ENCODE measurements around the gene OOSP4A. TPM values are rescaled to one million over a fixed set of nuclear protein-coding genes. Genes with fewer than 3 reads are reported as not detected.
"Not testable (repeated sequence)": the region's sequence is repeated elsewhere in the genome, so short reads cannot be mapped to it uniquely, and the experiment has no call there.

Gene OOSP4A
- total RNA-seq, 1 donor: not detected

DNA sequence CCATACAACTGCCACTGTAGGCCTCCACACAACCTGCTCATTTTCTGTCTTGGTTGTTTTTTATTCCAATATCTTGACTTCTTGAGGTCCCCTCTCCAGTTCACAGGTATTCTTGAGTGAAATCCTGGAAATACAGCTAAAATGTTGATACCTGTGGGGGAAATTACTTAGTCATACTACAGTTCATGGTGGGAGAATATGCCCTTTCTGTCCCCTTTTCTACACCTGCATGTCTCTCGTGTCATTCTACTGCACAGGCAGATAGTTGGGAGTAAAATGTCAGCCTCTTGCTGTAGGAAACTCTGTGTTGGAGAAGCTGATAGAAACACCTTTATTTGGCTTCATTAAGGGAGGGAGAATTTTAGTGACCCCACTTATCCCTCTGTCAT lies 4.6 kb downstream of the OOSP4A start:
- TF ChIP-seq, protein P1, sequence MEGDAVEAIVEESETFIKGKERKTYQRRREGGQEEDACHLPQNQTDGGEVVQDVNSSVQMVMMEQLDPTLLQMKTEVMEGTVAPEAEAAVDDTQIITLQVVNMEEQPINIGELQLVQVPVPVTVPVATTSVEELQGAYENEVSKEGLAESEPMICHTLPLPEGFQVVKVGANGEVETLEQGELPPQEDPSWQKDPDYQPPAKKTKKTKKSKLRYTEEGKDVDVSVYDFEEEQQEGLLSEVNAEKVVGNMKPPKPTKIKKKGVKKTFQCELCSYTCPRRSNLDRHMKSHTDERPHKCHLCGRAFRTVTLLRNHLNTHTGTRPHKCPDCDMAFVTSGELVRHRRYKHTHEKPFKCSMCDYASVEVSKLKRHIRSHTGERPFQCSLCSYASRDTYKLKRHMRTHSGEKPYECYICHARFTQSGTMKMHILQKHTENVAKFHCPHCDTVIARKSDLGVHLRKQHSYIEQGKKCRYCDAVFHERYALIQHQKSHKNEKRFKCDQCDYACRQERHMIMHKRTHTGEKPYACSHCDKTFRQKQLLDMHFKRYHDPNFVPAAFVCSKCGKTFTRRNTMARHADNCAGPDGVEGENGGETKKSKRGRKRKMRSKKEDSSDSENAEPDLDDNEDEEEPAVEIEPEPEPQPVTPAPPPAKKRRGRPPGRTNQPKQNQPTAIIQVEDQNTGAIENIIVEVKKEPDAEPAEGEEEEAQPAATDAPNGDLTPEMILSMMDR (IDR thresholded peaks at IDR 0.05; ENCODE audit: insufficient read depth, low read depth, low read length): no peak
- H3K4me3 ChIP-seq (ENCODE audit: low read depth, low read length): no peak overlapping the region
- DNase-seq (ENCODE audit: low read depth): no peak

DNA sequence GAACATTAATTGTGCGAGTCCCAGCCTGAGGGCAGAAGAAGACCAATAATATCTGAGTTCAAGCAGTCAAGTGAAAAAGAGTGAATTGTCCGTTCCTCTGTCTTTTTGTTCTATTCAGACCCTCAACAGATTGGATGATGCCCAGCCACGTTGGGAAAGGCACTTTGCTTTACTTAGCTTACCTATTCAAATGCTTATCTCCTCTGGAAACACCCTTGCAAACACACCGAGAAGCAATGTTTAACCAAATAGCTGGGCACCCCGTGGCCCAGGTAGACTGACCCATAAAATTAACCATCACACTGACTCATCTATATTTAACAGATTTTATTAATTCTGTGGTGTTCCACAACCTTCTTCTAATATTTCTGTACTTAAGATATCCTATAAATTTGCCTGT lies 9.3 kb downstream of the OOSP4A start:
- DNase-seq (ENCODE audit: low read depth): no peak
- H3K4me3 ChIP-seq (ENCODE audit: low read depth, low read length): no peak overlapping the region
- TF ChIP-seq, protein P1 (IDR thresholded peaks at IDR 0.05; ENCODE audit: insufficient read depth, low read depth, low read length): no peak

DNA sequence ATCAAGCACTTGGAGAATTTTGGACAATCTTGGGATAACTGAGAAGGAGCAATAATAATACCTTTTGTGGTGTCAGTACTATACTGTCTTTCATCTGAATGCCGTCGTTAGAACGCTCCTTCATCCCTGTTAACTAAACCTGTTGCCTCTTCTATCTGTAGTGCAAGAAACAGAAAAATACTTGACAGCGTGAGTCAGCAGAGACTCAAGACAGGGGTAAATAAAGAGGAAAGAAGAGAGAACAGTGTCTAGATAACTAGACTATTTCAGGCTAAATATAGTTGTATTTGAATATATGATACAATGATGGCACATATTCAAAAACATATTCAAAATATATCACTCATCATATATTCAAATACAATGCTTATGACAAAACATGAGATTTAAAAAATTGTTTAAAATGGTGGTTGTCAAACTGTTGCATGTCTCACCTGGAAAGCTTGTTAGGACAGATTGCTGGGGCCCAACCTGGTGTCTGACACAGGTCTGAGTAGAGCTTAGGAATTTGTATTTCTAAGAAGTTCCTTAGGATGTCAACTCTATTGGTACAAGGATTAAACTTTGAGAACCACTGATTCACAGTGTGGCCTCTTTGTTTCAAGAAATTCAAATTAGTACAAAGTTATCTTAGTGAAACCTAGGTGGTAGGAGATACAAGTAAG lies 17.4 kb downstream of the OOSP4A start:
- no peak overlapping the region for H3K4me3 ChIP-seq (ENCODE audit: low read depth, low read length)
- no peak for DNase-seq (ENCODE audit: low read depth)
- TF ChIP-seq, protein P1 (IDR thresholded peaks at IDR 0.05; ENCODE audit: insufficient read depth, low read depth, low read length): no peak

DNA sequence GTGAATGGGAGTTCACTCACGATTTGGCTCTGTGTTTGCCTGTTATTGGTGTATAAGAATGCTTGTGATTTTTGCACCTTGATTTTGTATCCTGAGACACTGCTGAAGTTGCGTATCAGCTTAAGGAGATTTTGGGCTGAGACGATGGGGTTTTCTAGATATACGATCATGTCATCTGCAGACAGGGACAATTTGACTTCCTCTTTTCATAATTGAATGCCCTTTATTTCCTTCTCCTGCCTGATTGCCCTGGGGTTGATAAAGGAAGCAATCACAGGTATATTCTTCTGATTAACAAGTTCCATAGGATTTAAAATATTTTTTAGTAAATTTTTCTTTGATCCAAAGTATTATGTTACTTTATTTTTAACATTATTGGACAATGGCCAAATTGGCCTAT lies 18.2 kb downstream of the OOSP4A start:
- H3K4me3 ChIP-seq (ENCODE audit: low read depth, low read length); DNase-seq (ENCODE audit: low read depth): not testable (repeated sequence)

DNA sequence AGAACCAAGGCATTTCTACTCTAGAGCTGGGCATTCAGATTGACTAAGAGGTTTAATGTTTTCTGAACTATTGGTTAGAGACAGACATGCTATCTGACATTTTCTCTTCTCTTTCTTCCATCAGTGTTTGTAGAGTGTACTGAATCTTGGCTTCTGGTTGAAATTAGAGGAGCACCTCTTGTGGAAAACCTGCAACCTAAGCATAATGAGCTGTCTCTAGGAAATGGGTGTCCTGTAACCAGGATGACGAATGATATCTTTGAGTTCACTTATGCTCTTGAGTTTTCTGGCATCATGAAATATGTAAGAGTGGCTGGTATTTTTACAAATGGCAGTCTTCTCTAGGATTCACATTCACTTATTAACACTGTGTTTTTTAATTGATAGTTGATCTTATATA lies 19.4 kb downstream of the OOSP4A start:
- no peak overlapping the region for H3K4me3 ChIP-seq (ENCODE audit: low read depth, low read length)
- TF ChIP-seq, protein P1 (IDR thresholded peaks at IDR 0.05; ENCODE audit: insufficient read depth, low read depth, low read length): no peak
- no peak for DNase-seq (ENCODE audit: low read depth)

DNA sequence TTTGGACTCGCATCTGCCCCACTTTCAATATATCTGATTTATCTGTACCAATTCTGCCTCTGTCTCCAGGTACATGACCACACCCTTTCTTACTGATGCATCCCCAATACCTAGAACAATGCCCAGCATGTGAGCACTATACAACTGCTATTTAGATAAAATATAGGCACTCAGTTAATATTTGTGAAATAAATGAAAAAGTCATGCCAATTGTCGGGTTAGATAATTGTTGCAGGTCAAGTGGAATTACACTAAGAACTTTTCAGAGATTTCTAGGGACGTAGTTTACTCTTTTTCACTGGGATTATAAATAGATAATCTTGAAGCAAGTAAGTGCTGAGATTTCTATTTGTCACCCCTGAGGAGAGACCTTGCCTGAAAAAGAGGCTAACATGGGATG lies 20.5 kb downstream of the OOSP4A start:
- H3K4me3 ChIP-seq (ENCODE audit: low read depth, low read length): no peak overlapping the region
- DNase-seq (ENCODE audit: low read depth): no peak
- TF ChIP-seq, protein P1 (IDR thresholded peaks at IDR 0.05; ENCODE audit: insufficient read depth, low read depth, low read length): no peak

DNA sequence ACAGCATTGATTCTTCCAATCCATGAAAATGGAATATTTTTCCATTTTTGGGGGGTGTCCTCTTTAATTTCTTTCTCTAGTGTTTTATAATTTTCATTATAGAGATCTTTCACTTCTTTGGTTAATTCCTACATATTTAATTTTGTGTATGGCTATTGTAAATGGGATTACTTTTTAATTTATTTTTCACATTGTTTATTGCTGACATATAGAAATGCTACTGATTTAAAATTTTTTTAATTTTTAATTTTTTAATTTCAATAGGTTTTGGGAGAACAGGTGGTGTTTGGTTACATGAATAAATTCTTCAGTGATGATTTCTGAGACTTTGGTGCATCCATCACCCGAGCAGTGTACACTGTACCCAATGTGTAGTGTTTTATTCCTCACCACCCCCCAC lies 26.6 kb downstream of the OOSP4A start:
- no peak overlapping the region for H3K4me3 ChIP-seq (ENCODE audit: low read depth, low read length)
- DNase-seq (ENCODE audit: low read depth): no peak
- TF ChIP-seq, protein P1 (IDR thresholded peaks at IDR 0.05; ENCODE audit: insufficient read depth, low read depth, low read length): no peak

Data from fibroblast of villous mesenchyme (primary cell).